HG02840 (cell line): ENCODE data around the gene STX12.
A peak's percentile ranks its signal among the peaks of the same experiment; 100 is the strongest.

Source experiments
- ATAC-seq: cut with Tn5 transposase; IDR thresholded peaks from one replicate; pipeline ENCODE4 v1.9.1; 2021; ENCODE audit warnings: mild to moderate bottlenecking, moderate library complexity, moderate number of reproducible peaks; ENCODE audit not compliant: unreplicated experiment, low FRiP score

Gene STX12

GRCh38 chr1:27772932-27773825 lies at the start of gene STX12:
Gene STX12, plus strand, starts transcription at chr1:27773219. Its CDS starts 89 bp downstream, at chr1:27773308.
- peak; percentile 94 for ATAC-seq

- no peak for ATAC-seq
Measured at GRCh38 chr1:27724961-27725373, 48.1 kb upstream of the STX12 start.

- ATAC-seq, result peak; percentile 94
Measured at GRCh38 chr1:27725374-27726172, 47.4 kb upstream of the STX12 start, which contains the start of gene FAM76A. Gene FAM76A, plus strand, starts transcription at chr1:27725961. Its CDS starts 120 bp downstream, at chr1:27726081.

GRCh38 chr1:27726173-27727044 lies 46.6 kb upstream of the STX12 start:
- ATAC-seq, result peak; percentile 28

GRCh38 chr1:27727126-27727525 lies 45.9 kb upstream of the STX12 start:
- no peak for ATAC-seq

GRCh38 chr1:27736252-27736651 lies 36.8 kb upstream of the STX12 start:
- no peak for ATAC-seq

GRCh38 chr1:27741121-27741520 lies 31.9 kb upstream of the STX12 start:
- no peak for ATAC-seq

- no peak for ATAC-seq
Measured at GRCh38 chr1:27744556-27744955, 28.5 kb upstream of the STX12 start.

- no peak for ATAC-seq
Measured at GRCh38 chr1:27745466-27745865, 27.6 kb upstream of the STX12 start.

GRCh38 chr1:27752360-27752759 lies 20.7 kb upstream of the STX12 start:
- no peak for ATAC-seq

GRCh38 chr1:27755286-27755685 lies 17.7 kb upstream of the STX12 start:
- ATAC-seq, result no peak

- no peak for ATAC-seq
Measured at GRCh38 chr1:27755865-27756264, 17.2 kb upstream of the STX12 start.

- ATAC-seq, result no peak
Measured at GRCh38 chr1:27759236-27759635, 13.8 kb upstream of the STX12 start.

GRCh38 chr1:27760426-27760825 lies 12.6 kb upstream of the STX12 start:
- no peak for ATAC-seq

- no peak for ATAC-seq
Measured at GRCh38 chr1:27762033-27762432, 11.0 kb upstream of the STX12 start.

GRCh38 chr1:27763358-27763757 lies 9.7 kb upstream of the STX12 start:
- no peak for ATAC-seq

- ATAC-seq, result no peak
Measured at GRCh38 chr1:27770293-27770830, 2.7 kb upstream of the STX12 start.

GRCh38 chr1:27772036-27772931 lies 735 bp upstream of the STX12 start:
- ATAC-seq, result no peak

GRCh38 chr1:27773826-27774445 lies 917 bp downstream of the STX12 start:
- ATAC-seq, result no peak
